ENCODE measurements around the gene SGCD. TPM values are rescaled to one million over a fixed set of nuclear protein-coding genes. Genes with fewer than 3 reads are reported as not detected.

SGCD gene
- total RNA-seq, 1 donor from 2014 or later, result 8.8 TPM

DNA sequence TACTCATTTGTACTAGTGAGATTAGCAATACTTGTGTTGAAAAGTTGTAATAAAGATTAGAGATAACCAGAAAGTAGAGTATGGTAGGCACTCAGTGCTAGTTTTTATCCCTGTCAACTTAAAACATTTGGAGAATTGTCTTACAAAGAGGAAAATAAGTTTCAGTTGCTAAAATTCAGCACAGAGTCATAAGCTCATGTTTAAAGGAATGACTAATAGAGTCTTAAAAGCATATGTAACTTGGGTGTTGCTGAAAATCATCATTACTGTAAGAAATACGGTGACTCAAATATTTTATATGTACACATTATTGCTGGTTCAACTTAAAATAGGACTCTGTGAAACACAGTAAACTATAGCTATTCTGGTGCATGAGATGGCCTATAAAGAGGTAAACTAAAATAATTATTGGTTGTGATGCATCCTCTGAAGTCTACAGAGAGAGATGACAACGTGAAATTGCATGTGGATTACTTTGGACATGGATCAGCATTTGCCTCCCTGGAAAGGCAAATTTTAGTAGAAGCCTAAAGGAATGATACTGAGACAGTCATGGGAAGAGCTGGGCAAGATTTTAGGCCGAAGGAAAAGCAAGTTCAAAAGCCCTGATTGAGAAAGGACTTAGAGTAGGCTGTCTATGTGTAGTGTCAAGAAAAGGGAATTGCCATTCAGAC is 34.6 kb downstream of the SGCD start:
- H3K9me3 Mint-ChIP-seq, result no peaks in the 10 kb centered on the region
- no peak overlapping the region for H3K27ac Mint-ChIP-seq

GRCh38 chr5:156363861-156364260 is 36.9 kb downstream of the SGCD start:
- H3K4me1 Mint-ChIP-seq (ENCODE audit: unreplicated experiment), result no peaks in the 10 kb centered on the region
- no peaks in the 10 kb centered on the region for H3K36me3 Mint-ChIP-seq
- no peak overlapping the region for H3K27ac Mint-ChIP-seq
- no peaks in the 10 kb centered on the region for H3K9me3 Mint-ChIP-seq
- DNase-seq (ENCODE audit: extremely low spot score, unreplicated experiment), result no peak
- TF ChIP-seq, protein P1, sequence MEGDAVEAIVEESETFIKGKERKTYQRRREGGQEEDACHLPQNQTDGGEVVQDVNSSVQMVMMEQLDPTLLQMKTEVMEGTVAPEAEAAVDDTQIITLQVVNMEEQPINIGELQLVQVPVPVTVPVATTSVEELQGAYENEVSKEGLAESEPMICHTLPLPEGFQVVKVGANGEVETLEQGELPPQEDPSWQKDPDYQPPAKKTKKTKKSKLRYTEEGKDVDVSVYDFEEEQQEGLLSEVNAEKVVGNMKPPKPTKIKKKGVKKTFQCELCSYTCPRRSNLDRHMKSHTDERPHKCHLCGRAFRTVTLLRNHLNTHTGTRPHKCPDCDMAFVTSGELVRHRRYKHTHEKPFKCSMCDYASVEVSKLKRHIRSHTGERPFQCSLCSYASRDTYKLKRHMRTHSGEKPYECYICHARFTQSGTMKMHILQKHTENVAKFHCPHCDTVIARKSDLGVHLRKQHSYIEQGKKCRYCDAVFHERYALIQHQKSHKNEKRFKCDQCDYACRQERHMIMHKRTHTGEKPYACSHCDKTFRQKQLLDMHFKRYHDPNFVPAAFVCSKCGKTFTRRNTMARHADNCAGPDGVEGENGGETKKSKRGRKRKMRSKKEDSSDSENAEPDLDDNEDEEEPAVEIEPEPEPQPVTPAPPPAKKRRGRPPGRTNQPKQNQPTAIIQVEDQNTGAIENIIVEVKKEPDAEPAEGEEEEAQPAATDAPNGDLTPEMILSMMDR (conservative IDR thresholded peaks at IDR 0.05), result no peak
- H3K4me3 Mint-ChIP-seq, result no peak overlapping the region
- H3K27me3 Mint-ChIP-seq, result no peaks in the 10 kb centered on the region

More for the DNA sequence above, 34.6 kb downstream of the SGCD start:
- Mint-ChIP-seq H3K36me3 (no peaks in the 10 kb centered on the region), H3K4me1 (ENCODE audit: unreplicated experiment) (no peaks in the 10 kb centered on the region), H3K27me3 (no peaks in the 10 kb centered on the region), H3K4me3 (no peak overlapping the region)
- DNase-seq (ENCODE audit: extremely low spot score, unreplicated experiment), result no peak
- TF ChIP-seq, protein P1 (conservative IDR thresholded peaks at IDR 0.05), result no peak

GRCh38 chr5:156366521-156366920 is 39.6 kb downstream of the SGCD start:
- Mint-ChIP-seq H3K9me3 (no peaks in the 10 kb centered on the region), H3K27me3 (no peaks in the 10 kb centered on the region), H3K4me3 (no peak overlapping the region), H3K4me1 (ENCODE audit: unreplicated experiment) (no peaks in the 10 kb centered on the region), H3K27ac (no peak overlapping the region), H3K36me3 (no peaks in the 10 kb centered on the region)
- no peak for DNase-seq (ENCODE audit: extremely low spot score, unreplicated experiment)
- TF ChIP-seq, protein P1 (conservative IDR thresholded peaks at IDR 0.05), result no peak

GRCh38 chr5:156367597-156367996 is 40.6 kb downstream of the SGCD start:
- Mint-ChIP-seq H3K4me3 (no peak overlapping the region), H3K36me3 (no peaks in the 10 kb centered on the region), H3K9me3 (no peaks in the 10 kb centered on the region), H3K27ac (no peak overlapping the region), H3K27me3 (no peaks in the 10 kb centered on the region), H3K4me1 (ENCODE audit: unreplicated experiment) (no peaks in the 10 kb centered on the region)
- DNase-seq (ENCODE audit: extremely low spot score, unreplicated experiment), result no peak
- TF ChIP-seq, protein P1 (conservative IDR thresholded peaks at IDR 0.05), result no peak

DNA sequence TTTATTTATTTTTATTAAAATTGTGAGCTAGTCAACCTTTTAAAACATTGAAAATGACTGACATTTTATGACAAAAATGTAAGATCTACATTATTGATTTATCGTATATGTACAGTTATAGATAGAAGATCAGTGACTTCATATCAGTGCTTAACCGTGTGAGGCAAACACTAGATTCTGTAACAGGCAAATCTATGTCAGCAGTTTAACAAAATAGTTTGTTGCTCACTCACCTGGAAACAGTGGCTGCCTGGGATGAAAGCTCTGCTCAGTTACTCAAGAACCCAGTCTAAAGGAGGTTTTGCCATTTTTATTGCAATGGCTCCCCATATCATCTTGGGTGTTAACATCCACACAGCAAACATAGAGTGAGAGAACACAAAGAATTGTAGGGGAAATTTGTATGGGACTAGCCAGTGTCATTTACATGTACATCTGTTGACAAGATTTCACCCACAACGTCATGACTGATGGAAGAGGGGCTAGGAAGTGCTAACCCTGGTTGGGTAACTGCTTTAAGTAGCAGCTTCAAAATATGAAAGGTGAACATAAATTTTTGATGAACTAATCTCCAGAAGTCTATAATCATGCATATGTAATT is 49.0 kb downstream of the SGCD start:
- TF ChIP-seq, protein P1 (conservative IDR thresholded peaks at IDR 0.05), result no peak
- Mint-ChIP-seq H3K27ac (no peak overlapping the region), H3K4me1 (ENCODE audit: unreplicated experiment) (no peaks in the 10 kb centered on the region), H3K27me3 (no peaks in the 10 kb centered on the region), H3K4me3 (no peak overlapping the region), H3K36me3 (no peaks in the 10 kb centered on the region), H3K9me3 (no peaks in the 10 kb centered on the region)
- DNase-seq (ENCODE audit: extremely low spot score, unreplicated experiment), result no peak

All from type B pancreatic cell (in vitro differentiated cells).